Measurements from ENCODE around the gene FAM107B. TPM values are rescaled to one million over a fixed set of nuclear protein-coding genes. Genes with fewer than 3 reads are reported as not detected.

Gene FAM107B
- total and polyA plus RNA-seq, 10 of the 15 experiments (the other 5 are each of a cell fraction or from before 2014, with no cell fraction given), result 22.9 to 162 (median 86.6) TPM

DNA sequence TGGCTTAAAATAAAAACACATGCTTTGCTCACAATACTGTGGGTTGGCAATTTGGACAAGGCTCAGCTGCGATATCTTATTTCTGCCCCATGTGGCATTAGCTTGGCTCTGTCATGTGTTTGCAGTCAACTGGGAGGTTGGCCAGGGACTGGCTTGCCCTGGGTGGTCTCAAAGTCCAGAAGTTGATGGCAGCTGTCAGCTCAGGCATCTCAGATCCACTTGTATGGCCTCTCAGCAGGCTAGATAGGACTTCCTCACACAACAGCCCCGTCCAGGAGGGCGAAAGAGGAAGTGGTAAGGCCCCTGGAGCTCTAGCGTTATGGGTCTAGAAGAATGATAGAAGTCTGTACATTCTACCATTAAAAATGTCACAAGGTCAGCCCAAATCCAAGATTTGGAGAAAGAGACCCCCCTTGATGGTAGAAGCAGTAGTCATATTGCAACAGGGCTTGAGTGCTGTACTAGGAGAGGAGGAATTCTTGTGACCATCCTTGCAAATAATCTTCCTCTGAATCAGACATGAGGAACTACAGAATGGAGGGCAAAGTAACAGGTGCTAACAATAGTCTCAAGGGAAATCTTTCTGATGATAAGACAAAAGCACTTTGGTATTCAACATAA, 166.2 kb downstream of the FAM107B start (continued):
- TF ChIP-seq REST (IDR thresholded peaks at IDR 0.05; ENCODE audit: low read depth, low read length) (no peak), NFXL1 (IDR thresholded peaks at IDR 0.05; ENCODE audit: borderline replicate concordance) (no peak), PBX3 (IDR thresholded peaks at IDR 0.05; ENCODE audit: insufficient replicate concordance, low read depth, low read length) (peak; percentile 43), RAD21 (IDR thresholded peaks at IDR 0.05; ENCODE audit: insufficient read depth, low read depth, low read length) (no peak), CHD4 (IDR thresholded peaks at IDR 0.05) (no peak), HDAC6 (IDR thresholded peaks at IDR 0.05; ENCODE audit: unreplicated experiment) (no peak), TCF7 (IDR thresholded peaks at IDR 0.05; ENCODE audit: borderline replicate concordance) (no peak), CEBPZ (IDR thresholded peaks at IDR 0.05; ENCODE audit: low read depth, low read length) (no peak), POLR2AphosphoS5 (IDR thresholded peaks at IDR 0.05; ENCODE audit: low read length) (no peak), GABPA (IDR thresholded peaks at IDR 0.05; ENCODE audit: low read depth) (no peak), CHD1 (IDR thresholded peaks at IDR 0.05; ENCODE audit: low read depth, low read length) (no peak), FOXM1 (IDR thresholded peaks at IDR 0.05; ENCODE audit: low read depth, low read length) (no peak), GATAD2B (conservative IDR thresholded peaks at IDR 0.05; ENCODE audit: low read depth) (peak; percentile 88), ZNF217 (IDR thresholded peaks at IDR 0.05) (peak; percentile 56; the same call in 1 of the 2 replicates), MEF2A (IDR thresholded peaks at IDR 0.05; ENCODE audit: insufficient read depth, low read depth, low read length) (no peak), CREM (IDR thresholded peaks at IDR 0.05; ENCODE audit: low read depth) (no peak)
- TF ChIP-seq, protein P1, sequence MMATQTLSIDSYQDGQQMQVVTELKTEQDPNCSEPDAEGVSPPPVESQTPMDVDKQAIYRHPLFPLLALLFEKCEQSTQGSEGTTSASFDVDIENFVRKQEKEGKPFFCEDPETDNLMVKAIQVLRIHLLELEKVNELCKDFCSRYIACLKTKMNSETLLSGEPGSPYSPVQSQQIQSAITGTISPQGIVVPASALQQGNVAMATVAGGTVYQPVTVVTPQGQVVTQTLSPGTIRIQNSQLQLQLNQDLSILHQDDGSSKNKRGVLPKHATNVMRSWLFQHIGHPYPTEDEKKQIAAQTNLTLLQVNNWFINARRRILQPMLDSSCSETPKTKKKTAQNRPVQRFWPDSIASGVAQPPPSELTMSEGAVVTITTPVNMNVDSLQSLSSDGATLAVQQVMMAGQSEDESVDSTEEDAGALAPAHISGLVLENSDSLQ (IDR thresholded peaks at IDR 0.05), result peak; percentile 81
- TF ChIP-seq, protein P2, sequence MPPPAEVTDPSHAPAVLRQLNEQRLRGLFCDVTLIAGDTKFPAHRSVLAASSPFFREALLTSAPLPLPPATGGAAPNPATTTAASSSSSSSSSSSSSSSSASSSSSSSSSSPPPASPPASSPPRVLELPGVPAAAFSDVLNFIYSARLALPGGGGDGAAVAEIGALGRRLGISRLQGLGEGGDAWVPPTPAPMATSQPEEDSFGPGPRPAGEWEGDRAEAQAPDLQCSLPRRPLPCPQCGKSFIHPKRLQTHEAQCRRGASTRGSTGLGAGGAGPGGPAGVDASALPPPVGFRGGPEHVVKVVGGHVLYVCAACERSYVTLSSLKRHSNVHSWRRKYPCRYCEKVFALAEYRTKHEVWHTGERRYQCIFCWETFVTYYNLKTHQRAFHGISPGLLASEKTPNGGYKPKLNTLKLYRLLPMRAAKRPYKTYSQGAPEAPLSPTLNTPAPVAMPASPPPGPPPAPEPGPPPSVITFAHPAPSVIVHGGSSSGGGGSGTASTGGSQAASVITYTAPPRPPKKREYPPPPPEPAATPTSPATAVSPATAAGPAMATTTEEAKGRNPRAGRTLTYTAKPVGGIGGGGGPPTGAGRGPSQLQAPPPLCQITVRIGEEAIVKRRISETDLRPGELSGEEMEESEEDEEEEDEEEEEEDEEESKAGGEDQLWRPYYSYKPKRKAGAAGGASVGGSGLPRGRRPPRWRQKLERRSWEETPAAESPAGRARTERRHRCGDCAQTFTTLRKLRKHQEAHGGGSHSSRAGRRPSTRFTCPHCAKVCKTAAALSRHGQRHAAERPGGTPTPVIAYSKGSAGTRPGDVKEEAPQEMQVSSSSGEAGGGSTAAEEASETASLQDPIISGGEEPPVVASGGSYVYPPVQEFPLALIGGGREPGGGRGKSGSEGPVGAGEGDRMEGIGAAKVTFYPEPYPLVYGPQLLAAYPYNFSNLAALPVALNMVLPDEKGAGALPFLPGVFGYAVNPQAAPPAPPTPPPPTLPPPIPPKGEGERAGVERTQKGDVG (CRISPR knock-in tag; IDR thresholded peaks at IDR 0.05), result no peak

Measured in GM12878 (cell line).